Mammary epithelial cell (primary cell): Measurements from ENCODE around the gene PVALEF.

ENCODE experiments used
- EZH2 ChIP-seq: IDR thresholded peaks from 2 replicates; pipeline ENCODE4 v1.6.1; 2012; ENCODE audit warnings: low read length, inconsistent platforms, borderline replicate concordance
- TF ChIP-seq, protein P1 (sequence below), 2 donors: IDR thresholded peaks in 1 of 2; conservative IDR thresholded peaks in 1 of 2; 2 replicates each; pipeline ENCODE4 v1.5.1; 2011 to 2012; ENCODE audit warnings: inconsistent platforms in 2 of 2, low read length in 2 of 2, mild to moderate bottlenecking in 2 of 2, control low read depth in 1 of 2, low read depth in 1 of 2; ENCODE audit not compliant: insufficient read depth in 1 of 2; ENCODE audit errors: extremely low read depth in 1 of 2

DNA sequence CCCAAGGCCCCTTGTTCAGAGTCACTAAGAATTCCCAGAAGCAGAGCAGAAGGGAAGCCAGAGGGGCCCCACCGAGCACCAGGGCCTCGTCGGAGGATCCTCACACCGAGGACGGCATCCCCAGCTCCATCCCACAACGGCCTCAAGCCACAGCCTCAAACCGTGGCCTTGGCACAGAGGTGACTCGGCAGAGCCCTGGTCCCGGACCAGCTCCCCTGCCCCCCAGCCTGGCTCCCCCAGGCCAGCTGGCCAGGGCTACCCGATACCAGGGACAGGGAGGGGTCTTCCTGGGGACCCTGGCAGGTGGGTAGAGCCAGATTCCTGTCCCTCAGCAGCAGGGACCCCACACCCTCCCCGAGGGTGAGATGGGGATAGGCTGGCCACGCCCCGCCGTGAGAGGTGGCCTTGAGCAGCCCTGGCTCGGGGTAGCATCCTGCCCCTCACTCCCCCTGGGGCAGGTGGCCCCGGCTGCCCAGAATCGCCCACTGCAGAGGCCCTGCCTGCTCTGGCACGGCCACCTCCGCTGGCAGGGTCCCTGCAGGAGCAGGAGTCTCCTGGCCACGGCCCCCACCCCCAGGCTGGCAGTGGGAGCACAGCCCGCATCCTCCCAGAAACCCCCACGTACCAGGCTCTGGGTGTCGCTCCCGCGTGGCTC is 5.6 kb upstream of the PVALEF start:
- TF ChIP-seq, protein P1, sequence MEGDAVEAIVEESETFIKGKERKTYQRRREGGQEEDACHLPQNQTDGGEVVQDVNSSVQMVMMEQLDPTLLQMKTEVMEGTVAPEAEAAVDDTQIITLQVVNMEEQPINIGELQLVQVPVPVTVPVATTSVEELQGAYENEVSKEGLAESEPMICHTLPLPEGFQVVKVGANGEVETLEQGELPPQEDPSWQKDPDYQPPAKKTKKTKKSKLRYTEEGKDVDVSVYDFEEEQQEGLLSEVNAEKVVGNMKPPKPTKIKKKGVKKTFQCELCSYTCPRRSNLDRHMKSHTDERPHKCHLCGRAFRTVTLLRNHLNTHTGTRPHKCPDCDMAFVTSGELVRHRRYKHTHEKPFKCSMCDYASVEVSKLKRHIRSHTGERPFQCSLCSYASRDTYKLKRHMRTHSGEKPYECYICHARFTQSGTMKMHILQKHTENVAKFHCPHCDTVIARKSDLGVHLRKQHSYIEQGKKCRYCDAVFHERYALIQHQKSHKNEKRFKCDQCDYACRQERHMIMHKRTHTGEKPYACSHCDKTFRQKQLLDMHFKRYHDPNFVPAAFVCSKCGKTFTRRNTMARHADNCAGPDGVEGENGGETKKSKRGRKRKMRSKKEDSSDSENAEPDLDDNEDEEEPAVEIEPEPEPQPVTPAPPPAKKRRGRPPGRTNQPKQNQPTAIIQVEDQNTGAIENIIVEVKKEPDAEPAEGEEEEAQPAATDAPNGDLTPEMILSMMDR (conservative IDR thresholded peaks at IDR 0.05 in 1 of 2, IDR thresholded peaks at IDR 0.05 in 1 of 2; ENCODE audit: extremely low read depth in 1 of 2, insufficient read depth in 1 of 2, low read depth in 1 of 2, low read length in 2 of 2) = no peak
- no peak for TF ChIP-seq EZH2
